AG08396 (cell line): ENCODE measurements around the gene RRBP1.

ENCODE experiments used
- DNase-seq: peaks from one replicate; pipeline ENCODE4 v3.0.0; 2012; ENCODE audit warnings: low spot score, mixed read lengths

The RRBP1 gene

GRCh38 chr20:17682889-17683198 is 802 bp upstream of the RRBP1 start:
- no peak for DNase-seq

GRCh38 chr20:17681726-17682102 is 328 bp downstream of the RRBP1 start:
- DNase-seq, result peak; percentile 28

- peak; percentile 90 for DNase-seq
Observed at GRCh38 chr20:17680836-17681725, 961 bp downstream of the RRBP1 start.

GRCh38 chr20:17679941-17680835 is 1.9 kb downstream of the RRBP1 start:
- DNase-seq, result peak; percentile 72

- no peak for DNase-seq
Observed at GRCh38 chr20:17678886-17679285, 3.2 kb downstream of the RRBP1 start.

- DNase-seq, result no peak
Observed at GRCh38 chr20:17678295-17678694, 3.7 kb downstream of the RRBP1 start.

GRCh38 chr20:17676942-17677341 is 5.1 kb downstream of the RRBP1 start:
- DNase-seq, result no peak

GRCh38 chr20:17676378-17676759 is 5.7 kb downstream of the RRBP1 start:
- DNase-seq, result no peak

- DNase-seq, result no peak
Observed at GRCh38 chr20:17675519-17676377, 6.3 kb downstream of the RRBP1 start.

GRCh38 chr20:17674722-17675518 is 7.1 kb downstream of the RRBP1 start:
- no peak for DNase-seq

GRCh38 chr20:17673084-17673483 is 9.0 kb downstream of the RRBP1 start:
- DNase-seq, result no peak

GRCh38 chr20:17671565-17671964 is 10.5 kb downstream of the RRBP1 start:
- no peak for DNase-seq

- no peak for DNase-seq
Observed at GRCh38 chr20:17671011-17671410, 11.0 kb downstream of the RRBP1 start.

GRCh38 chr20:17669306-17669931 is 12.6 kb downstream of the RRBP1 start:
- no peak for DNase-seq

GRCh38 chr20:17668432-17668831 is 13.6 kb downstream of the RRBP1 start:
- no peak for DNase-seq

- DNase-seq, result no peak
Observed at GRCh38 chr20:17667445-17667844, 14.6 kb downstream of the RRBP1 start.

GRCh38 chr20:17666481-17666880 is 15.6 kb downstream of the RRBP1 start:
- no peak for DNase-seq

- no peak for DNase-seq
Observed at GRCh38 chr20:17665756-17666155, 16.3 kb downstream of the RRBP1 start.

GRCh38 chr20:17664025-17664633 is 17.9 kb downstream of the RRBP1 start:
- DNase-seq, result no peak

GRCh38 chr20:17663486-17663885 is 18.6 kb downstream of the RRBP1 start:
- DNase-seq, result no peak

- no peak for DNase-seq
Observed at GRCh38 chr20:17663040-17663399, 19.0 kb downstream of the RRBP1 start.
